GM19372 (cell line): Measurements from ENCODE around the gene FBXO46.
"Not testable (repeated sequence)": the region's sequence is repeated elsewhere in the genome, so short reads cannot be mapped to it uniquely, and the experiment has no call there.

Source experiments
- ATAC-seq: cut with Tn5 transposase; IDR thresholded peaks from one replicate; pipeline ENCODE4 v1.9.1; 2021; ENCODE audit warnings: mild to moderate bottlenecking, low read depth, moderate library complexity; ENCODE audit not compliant: unreplicated experiment

Gene FBXO46

DNA sequence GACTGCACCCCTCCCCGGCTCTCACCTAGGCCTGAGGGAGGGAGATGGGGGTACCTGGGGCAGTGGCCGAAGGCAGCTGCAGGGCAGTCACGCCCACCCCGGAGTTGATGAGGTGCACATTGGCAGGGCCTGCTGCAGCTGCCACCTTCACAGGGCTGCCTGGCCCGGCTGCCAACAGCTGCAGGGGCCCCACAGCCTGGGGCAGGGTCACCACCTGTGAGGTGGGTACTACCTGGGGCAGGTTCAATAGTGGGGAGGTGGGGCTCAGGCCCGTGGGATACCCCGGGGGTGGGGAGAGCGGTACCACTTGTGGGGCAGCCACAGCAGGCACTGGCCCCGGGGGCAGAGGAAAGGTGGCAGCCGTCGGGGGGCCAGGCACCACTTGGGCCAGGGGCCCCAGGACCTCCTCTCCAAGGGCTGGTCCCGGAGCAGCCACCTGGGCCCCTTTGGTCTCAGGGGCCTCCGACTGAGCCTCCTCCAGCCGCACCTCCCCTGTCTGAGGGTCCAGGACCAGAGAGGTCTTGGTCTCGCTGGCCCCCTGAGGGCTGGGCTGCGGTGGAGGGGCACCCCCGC lies 35.7 kb upstream of the FBXO46 start:
- ATAC-seq = no peak

DNA sequence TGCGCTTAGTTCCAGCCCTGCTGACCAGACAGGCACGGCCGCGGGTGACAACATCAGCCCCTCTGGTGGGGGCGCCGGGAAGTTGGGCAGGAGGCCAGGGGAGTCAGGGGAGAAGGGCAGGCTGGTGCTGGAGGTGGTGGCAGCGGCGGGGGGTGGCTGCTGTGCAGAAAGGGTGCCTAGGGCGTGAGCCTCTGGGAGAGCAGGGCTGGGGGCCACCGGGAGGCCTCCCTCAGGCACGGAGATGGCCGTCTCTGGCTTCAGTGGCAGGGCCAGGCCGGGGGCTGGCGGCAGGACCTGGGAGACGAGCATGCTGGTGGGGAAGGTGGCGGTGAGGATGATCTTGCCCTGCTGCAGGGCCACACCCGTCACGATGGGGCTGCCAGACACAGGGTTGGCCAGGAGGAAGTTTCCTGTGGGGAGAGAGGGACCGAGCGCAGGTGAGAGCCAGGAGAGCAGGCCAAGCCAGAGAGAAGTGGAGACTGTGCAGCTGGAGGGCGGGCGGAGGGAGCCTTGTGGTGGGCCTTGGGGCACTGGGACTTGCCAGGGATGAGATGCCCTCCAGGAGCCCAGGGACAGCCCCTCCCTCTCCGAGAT lies 35.1 kb upstream of the FBXO46 start:
- ATAC-seq = no peak

DNA sequence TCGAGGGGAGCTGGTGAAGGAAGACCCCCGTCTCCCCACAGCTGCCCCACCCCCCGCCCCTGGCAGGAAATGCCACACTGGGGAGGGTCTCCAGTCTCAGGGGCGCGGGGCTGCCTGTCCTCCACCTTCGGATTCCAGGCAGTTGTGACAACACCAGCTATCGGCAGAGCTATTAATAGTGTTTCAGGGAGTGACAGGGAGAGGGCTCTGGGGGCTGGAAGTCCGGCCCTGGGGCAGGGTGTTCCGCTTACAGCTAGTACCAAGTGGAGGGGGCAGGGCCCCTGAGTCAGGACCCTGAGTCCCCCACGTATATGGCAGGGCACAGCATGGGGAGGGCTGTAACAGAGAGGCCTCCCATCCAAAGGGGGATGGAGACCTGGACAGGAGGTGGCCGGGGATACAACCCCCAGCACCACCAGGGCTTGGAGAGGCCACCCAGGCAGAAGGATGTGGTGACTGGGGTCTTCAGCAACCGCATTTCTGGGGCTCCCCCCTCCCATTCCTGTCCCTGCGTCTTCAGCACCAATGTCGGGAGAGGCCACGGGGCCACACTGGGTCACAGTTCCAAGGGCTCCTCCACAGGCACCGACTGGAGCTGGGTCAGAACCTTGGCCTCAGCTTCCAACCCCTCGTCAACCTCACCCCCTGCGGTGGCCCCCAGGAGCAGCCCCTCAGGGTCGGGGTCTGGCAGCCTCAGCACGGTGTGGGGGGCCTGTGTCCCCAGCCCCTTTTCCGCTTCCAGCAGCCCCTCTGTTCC lies 34.4 kb upstream of the FBXO46 start:
- ATAC-seq = no peak

DNA sequence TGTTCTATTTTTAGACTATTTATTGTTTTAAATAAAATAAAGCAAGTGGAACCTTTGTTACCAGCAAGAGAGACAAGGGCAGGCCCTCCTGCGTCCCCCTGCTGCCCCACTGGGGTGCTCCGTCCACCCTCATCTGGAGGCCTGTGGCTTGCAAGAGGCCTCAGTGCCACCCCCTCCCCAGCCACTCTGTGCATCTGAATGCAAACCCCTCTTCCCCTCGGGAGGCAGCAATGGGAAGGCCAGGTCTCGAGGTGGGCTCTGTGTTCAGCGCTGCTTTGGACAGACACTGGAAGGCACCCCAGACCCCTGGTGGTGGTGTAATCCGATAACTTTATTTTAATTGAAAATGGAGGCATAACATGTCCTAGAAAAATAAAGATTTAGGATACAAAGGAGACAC lies 33.8 kb upstream of the FBXO46 start:
- ATAC-seq = no peak

DNA sequence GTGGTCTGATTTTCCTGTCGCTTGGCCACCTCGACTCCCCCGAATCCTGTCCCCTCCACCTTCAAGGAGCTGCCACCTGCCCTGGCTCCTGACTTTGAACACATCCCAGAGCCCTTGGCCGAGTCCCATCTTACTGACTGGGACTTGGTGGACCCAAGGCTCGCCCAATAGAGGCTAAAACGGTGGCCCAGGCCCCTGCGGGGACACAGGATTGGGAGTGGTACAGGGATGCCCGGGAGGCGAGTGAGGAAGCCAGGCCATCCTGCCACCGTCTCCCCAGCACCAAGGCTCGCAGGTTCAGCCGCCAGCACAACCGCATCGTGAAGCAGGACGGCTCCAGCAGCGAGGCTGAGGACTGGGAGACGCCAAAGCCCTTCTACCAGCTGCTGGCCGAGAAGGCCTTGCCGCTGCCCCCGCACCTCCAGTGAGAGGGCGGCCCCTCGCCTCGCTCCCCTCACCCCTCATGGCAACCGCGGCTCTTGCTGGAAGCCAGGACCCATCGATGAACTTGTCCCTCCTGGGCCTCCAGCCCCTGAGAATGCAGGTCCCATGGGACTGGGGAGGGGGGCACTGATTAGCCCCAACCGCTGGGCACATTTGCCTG lies 33.1 kb upstream of the FBXO46 start:
- ATAC-seq = no peak

DNA sequence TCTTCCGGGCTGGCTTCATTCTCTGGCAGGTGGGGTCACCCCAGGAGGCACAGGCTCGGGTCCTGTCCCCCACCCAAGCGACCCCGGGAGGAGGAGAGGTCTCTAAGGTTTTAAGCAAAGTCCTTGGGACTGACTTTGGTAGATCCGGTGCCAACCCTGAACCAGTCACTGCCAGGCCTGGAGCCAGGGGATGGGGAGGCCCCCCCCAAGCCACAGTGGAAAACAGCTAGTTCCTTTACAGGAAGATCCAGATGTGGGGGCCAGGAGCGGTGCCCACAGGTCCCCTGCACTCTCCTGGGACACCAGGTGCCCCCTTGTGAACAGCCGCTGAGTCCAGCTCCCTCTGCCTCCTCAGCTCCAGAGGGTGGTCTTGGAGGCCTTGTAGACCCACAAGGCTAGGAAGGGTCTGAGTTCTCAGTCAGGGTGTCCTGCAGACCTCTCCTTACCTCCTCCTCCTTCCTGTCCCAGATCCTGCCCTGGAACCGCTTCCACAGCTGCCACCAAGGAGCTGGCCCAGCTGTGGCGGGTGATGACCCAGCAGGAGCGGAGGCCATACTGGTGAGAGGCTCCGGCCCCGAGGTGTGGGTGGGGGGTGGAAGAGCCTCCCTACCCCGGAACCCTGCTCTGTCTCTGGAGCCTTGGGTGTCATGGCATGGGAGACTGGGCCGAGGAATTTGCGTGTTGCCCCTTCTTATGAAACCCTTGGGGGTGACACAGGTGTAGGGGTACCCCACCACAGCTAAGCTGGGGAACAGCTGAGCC lies 32.4 kb upstream of the FBXO46 start:
- ATAC-seq = no peak

DNA sequence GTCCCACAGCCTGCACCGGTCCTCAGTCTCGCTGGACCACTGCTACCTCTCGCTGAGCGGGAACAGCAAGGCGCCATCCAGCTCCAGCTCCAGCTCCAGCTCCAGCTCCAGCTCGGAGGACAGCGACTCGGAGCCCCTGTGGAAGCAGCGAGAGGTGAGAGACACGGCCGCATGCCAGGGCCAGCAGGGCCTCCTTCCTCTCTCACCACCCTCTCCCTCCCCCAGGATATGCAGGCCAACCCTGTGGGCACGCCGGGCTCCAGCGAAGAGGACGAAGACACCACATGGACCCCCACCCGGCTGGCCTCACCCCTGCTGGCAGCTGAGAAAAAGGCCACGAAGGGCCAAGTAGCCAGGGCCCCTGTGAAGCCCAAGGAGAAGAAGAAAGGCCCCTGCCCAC lies 31.0 kb upstream of the FBXO46 start:
- ATAC-seq = no peak

DNA sequence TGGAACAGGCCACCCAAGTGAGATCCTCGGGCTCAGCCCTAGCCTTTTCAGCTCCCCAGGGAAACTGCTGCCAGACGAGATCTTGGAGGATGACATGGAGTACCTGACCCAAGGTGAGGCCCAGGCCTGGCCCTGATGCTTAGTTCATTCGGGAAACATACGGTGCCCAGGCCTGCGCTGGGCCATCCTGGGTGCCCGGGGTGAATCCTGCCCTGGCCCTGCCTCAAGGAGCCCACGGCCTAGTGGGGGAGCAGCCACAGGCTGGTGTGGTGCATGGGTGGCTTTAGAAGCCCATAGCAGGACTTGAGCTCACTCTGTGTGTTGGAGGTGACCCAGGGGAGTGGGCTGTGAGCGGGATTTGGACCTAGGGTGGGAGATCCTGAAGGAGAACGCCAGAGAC lies 28.2 kb upstream of the FBXO46 start:
- no peak for ATAC-seq

DNA sequence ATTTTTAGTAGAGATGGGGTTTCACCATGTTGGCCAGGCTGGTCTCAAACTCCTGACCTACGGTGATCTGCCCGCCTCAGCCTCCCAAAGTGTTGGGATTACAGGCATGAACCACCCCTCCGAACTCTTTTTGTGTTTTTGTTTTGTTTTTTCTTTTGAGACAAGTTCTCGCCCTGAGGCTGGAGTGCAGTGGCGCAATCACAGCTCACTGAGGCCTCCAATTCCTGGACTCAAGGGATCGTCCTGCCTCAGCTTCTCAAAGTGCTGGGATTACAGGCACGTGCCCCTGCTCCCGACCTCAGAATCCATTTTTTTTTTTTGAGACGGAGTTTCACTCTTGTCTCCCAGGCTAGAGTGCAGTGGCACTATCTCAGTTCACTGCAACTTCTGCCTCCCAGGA lies 27.0 kb upstream of the FBXO46 start:
- ATAC-seq = no peak

DNA sequence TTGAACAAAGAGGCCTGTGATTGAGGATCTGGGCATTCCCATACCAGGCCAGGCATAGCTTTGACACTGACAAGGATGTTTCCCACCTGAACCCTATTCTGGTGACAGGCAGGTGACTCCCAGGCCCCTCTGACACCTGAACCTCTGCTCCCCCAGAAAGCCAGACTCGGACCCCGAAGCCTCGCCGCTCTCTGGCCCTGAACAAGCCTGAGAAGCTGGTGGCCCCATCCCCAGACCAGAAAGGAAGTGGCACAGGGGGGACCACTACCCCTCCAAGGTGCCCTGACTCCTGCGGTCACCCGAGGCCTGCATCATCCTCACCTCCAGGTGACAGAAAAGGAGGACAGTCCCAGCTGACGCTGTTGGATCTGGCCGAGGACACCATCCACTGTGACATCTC lies 23.6 kb upstream of the FBXO46 start:
- no peak for ATAC-seq

DNA sequence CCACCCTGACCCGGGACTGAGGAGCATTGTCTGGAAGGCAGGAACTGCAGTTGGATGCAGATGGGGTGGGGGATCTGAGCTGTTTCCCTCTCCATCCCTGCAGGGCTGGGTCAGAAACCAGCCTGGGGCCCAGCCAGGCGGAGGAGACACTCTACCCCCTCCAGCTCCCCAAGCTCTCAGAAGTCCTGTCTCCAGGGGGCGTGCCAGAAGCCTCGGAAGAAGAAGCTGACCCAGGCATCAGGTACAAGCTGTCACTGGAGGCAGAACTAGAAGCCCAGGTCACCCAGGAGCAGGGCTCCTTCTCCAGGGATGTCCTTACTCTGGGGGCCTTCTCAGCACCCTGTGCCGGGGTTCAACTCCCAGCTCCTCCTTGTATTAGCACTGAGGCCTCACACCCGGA lies 22.9 kb upstream of the FBXO46 start:
- no peak for ATAC-seq

DNA sequence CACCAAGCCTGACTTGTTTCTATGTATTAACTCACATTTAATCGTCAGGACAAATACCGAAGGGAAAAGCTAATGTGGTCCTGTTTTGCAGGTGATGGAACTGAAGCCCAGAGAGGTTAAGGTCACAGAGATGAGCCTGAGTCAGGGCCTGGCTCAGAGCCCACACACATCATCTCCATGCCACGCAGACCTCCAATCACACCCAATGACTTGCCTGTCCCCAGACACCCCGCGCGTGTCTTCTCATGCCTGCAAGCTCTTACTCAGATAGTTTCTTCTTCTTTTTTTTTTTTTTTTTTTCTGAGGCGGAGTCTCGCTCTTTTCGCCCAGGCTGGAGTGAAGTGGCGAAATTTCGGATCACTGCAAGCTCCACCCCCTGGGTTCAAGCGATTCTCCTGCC lies 21.9 kb upstream of the FBXO46 start:
- no peak for ATAC-seq

DNA sequence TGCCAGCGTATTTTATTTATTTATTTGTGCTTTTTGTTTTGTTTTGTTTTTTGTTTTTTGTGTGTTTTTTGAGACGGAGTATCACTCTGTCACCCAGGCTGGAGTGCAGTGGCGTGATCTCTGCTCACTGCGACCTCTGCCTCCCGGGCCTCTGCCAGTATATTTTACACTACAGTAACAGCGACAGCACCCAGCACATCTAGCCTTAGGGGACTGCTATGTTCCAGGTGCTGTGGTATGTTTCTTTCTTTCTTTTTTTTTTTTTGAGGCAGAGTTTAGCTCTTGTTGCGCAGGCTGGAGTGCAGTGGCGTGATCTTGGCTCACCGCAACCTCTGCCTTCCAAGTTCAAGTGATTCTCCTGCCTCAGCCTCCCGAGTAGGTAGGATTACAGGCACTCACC lies 20.8 kb upstream of the FBXO46 start:
- not testable (repeated sequence) for ATAC-seq

DNA sequence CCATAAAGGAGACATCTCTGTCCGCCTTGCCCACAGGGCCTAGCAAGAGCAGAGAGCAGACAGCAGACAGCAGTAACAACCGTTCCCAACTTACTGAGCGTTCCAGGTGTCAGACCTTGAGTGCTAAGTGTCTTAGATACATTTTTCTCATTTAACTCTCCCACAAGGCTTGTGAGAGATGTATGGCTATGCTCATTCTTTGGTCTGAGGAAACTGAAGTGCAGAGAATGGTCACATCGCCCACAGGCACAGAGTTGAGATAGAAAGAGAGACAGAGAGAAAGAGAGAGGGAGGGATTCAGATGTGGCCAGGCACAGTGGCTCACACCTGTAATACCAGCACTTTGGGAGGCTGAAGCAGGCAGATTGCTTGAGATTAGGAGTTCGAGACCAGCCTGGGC lies 16.8 kb upstream of the FBXO46 start:
- no peak for ATAC-seq

DNA sequence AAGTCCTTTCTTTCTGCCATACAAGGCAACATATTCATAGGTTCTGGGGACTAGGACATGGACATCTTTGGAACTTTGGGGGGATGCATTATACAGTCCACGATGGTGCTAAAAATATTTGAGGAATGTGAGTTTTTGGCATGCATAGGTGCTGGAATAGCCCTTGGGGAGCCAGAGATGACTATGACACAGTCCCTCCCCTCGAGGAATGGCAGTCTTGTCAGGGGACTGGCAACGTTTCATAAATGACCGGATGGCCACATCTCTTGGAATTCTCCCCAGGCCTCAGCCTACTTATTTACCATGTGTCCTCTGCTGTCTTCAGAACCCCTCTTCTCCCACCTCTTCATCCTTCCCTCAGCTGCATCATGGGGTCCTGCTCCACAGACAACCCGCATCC lies 16.2 kb upstream of the FBXO46 start:
- no peak for ATAC-seq

DNA sequence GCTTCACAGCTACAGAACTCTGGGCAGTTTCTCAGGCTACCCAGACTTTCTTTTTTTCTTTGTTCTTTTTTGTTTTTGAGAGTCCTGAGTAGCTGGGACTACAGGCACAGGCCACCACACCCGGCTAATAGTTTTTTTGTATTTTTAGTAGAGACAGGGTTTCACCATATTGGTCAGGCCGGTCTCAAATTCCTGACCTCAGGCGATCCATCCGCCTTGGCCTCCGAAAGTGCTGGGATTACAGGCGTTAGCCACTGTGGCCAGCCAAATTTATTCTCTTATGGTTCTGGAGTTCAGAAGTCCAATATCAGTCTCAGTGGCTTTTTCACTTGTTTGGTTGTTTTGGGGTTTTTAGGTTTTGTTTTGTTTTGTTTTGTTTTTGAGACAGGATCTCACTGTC lies 14.9 kb upstream of the FBXO46 start:
- ATAC-seq = no peak

DNA sequence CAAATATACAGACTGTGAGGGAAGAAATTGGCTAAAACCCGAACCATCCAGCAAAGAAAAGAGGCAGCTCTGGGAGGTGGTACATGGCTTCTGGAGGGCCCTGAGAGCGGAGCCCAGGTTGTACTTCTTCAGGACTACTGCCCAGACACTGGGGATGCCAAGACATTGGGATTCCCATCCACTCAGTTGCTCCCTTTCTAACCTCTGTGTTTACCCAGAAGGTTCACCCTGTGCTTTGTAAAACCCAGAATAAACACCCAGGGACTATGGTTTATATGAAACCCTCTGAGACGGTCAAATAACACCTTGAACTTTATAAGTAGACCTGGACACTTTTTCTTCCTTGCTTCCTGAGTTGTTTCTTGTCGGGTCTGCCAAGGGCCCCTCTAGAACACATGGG lies 12.3 kb upstream of the FBXO46 start:
- no peak for ATAC-seq

DNA sequence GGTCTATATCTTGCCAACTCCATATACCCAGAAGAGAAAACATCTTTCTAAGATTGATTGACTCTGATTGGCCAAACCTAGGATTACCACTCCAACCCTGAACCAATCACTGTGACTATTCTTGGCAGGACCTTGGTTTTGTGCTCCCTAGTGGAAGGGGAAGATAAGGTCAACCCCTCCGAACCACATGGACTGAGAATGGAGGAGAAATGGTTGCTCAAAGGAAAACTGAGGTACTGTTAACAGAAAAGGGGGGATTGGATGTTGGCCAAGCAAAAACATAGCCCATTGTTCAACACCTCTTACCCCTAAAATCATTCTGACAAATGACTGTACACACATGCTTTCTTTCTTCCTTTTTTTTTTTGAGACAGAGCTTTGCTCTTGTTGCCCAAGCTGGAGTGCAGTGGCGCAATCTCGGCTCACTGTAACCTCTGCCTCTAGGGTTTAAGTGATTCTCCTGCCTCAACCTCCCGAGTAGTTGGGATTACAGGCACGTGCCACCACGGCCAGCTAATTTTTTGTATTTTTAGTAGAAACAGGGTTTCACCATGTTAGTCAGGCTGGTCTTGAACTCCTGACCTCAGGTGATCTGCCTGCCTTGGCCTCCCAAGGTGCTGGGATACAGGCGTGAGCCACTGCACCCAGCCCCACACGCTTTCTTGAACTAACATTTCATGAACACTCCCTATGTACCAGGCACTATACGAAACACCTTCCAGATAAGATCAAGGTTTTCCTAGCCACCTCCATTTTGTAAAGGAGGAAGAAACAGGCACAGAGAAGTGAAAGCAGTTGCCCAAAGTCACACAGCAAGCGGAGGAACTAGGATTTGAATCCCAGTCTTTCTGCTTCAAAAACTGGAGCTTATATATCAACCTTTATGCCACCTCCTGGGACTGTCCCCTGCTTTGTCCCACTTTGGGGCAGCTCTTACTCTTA lies 9.1 kb upstream of the FBXO46 start:
- no peak for ATAC-seq

DNA sequence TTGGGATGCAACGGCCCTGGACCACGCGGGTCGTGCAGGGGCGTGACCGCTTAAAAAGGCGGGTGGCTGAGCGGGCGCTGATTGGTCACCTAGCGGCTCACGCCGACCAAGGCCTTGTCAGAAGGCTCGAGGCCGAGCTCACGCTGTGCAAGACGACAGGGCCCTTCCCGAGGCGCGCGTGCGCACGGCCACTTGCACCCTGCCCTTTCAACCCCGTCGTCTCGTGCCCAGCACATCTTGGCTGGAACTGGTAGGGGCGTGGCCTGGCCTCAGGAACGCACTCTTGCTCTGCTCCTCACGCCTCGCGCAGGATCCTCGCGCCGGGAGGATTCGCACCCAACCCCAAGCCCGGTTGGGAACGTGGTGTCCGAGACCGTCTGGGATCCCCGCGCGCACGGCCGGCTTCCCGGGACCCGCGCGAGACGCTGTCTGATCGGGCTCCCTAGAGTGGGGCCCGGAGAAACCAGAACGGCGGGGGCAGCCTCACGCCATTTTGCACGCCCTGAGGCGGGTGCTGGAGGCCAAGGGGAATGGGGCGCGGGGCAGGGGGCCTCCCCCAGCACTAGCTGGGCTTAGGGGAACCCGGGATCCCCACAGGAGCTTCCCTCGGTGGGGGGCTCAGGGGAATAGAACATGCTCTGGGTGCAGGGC lies 2.6 kb upstream of the FBXO46 start, which contains the start of gene MEIOSIN:
MEIOSIN (plus strand) TSS at position 280 of the 651 bp plus-strand sequence. CDS start 1,938 bp downstream, outside the sequence.
- no peak for ATAC-seq
